ENCODE results near the gene MPC1L. TPM values are rescaled to one million over a fixed set of nuclear protein-coding genes. Genes with fewer than 3 reads are reported as not detected.
A peak's percentile ranks its signal among the peaks of the same experiment; 100 is the strongest.

Gene MPC1L
- total RNA-seq, 4 donors from 2014 or later: not detected

DNA sequence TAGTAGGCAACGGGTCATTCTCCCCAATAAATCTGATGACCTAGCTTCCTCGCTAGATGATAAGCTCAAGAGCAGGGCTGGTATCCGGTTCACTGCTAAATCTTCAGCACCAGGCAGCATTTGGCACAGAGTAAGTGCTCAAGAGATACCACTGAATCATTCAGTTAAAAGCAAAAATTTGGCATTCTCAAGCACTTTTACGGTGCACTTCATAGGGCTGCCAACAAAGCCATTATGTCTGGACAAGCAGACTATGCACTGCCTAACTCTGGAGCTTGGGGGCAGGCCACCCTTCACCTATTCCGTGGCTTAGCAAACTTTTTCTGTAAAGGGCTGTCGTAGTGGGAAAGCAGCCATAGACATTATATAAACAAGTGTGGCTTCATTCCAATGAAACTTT, 47.9 kb downstream of the MPC1L start:
- TF ChIP-seq, protein P1, sequence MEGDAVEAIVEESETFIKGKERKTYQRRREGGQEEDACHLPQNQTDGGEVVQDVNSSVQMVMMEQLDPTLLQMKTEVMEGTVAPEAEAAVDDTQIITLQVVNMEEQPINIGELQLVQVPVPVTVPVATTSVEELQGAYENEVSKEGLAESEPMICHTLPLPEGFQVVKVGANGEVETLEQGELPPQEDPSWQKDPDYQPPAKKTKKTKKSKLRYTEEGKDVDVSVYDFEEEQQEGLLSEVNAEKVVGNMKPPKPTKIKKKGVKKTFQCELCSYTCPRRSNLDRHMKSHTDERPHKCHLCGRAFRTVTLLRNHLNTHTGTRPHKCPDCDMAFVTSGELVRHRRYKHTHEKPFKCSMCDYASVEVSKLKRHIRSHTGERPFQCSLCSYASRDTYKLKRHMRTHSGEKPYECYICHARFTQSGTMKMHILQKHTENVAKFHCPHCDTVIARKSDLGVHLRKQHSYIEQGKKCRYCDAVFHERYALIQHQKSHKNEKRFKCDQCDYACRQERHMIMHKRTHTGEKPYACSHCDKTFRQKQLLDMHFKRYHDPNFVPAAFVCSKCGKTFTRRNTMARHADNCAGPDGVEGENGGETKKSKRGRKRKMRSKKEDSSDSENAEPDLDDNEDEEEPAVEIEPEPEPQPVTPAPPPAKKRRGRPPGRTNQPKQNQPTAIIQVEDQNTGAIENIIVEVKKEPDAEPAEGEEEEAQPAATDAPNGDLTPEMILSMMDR (IDR thresholded peaks at IDR 0.05): peak in 4 of 6 experiments; percentile 30 to 41 (median 38)
- no peak for TF ChIP-seq POLR2A (IDR thresholded peaks at IDR 0.05)
- no peak overlapping the region for H3K4me3 ChIP-seq (replicated peaks in 1 of 3)
- intact Hi-C loops (cut with DNase I): no loop called here
- 21 to 42% methylated on average over 6 of the region's 6 CpGs for WGBS, 2 donors
- H3K27ac ChIP-seq: peak overlapping the region in 2 of 3 donors; percentile 13 to 51
- no peaks in the 10 kb centered on the region for H3K4me1 ChIP-seq
- H3K9me3 ChIP-seq: no peaks in the 10 kb centered on the region
- peaks cover 0 to 3% of the 10 kb centered on the region in 2 donors for H3K36me3 ChIP-seq
- DNase-seq: peak; percentile 66 to 67
- H3K27me3 ChIP-seq: no peaks in the 10 kb centered on the region

Other genes starting within 250 kb of the MPC1L start
- gene ATP6AP2, start 42.5 kb upstream of the MPC1L start, total RNA-seq: 100 to 1,000 TPM; 213 to 287 (median 270) TPM
- 10 to 100 TPM; 29.7 to 49.1 (median 42.2) TPM for gene CXorf38, start 24.1 kb downstream of the MPC1L start, total RNA-seq
- gene MED14, start 112.1 kb downstream of the MPC1L start, total RNA-seq: 100 to 1,000 TPM in 1 of 4 donors, 10 to 100 TPM in 3; 49.6 to 114 (median 78.3) TPM